ENCODE data around the gene ACTR2.

ACTR2 gene

GRCh38 chr2:65240657-65241056 lies 13.0 kb downstream of the ACTR2 start:
- TF ChIP-seq TEAD4 (IDR thresholded peaks at IDR 0.05) (no peak), EP300 (IDR thresholded peaks at IDR 0.05; ENCODE audit: borderline replicate concordance) (no peak), FOXM1 (IDR thresholded peaks at IDR 0.05; ENCODE audit: borderline replicate concordance, low read depth) (no peak), ZBTB7A (IDR thresholded peaks at IDR 0.05; ENCODE audit: low read depth) (no peak), TCF12 (IDR thresholded peaks at IDR 0.05; ENCODE audit: low read depth) (no peak), RAD21 (IDR thresholded peaks at IDR 0.05; ENCODE audit: low read depth) (no peak), REST (IDR thresholded peaks at IDR 0.05; ENCODE audit: low read depth) (no peak), YY1 (IDR thresholded peaks at IDR 0.05; ENCODE audit: low read depth) (no peak), EGR1 (IDR thresholded peaks at IDR 0.05) (no peak), TAF1 (IDR thresholded peaks at IDR 0.05; ENCODE audit: low read depth) (no peak), USF1 (IDR thresholded peaks at IDR 0.05) (no peak)
- TF ChIP-seq, protein P1, sequence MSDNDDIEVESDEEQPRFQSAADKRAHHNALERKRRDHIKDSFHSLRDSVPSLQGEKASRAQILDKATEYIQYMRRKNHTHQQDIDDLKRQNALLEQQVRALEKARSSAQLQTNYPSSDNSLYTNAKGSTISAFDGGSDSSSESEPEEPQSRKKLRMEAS (IDR thresholded peaks at IDR 0.05) = no peak

GRCh38 chr2:65252640-65253039 lies 25.0 kb downstream of the ACTR2 start:
- TF ChIP-seq REST (IDR thresholded peaks at IDR 0.05; ENCODE audit: low read depth) (no peak), EGR1 (IDR thresholded peaks at IDR 0.05) (no peak), CREB1 (IDR thresholded peaks at IDR 0.05; ENCODE audit: low read depth) (no peak), TEAD4 (IDR thresholded peaks at IDR 0.05) (no peak), RAD21 (IDR thresholded peaks at IDR 0.05; ENCODE audit: low read depth) (no peak), FOXM1 (IDR thresholded peaks at IDR 0.05; ENCODE audit: borderline replicate concordance, low read depth) (no peak)

DNA sequence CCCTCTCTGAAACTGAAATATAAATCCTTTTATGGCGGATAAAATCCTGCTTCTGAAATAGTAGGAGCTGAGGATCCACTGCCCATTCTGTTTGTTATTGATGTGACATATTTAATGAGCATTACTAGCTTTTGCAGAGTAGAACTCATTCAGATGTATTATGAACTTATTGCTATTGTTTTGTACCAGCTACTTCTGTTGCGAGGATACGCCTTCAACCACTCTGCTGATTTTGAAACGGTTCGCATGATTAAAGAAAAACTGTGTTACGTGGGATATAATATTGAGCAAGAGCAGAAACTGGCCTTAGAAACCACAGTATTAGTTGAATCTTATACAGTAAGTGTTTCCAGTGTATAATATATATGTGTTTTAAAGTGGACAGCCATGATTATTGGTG lies 27.7 kb downstream of the ACTR2 start:
- TF ChIP-seq TAF1 (IDR thresholded peaks at IDR 0.05; ENCODE audit: low read depth) (no peak), ZBTB7A (IDR thresholded peaks at IDR 0.05; ENCODE audit: low read depth) (no peak), FOXM1 (IDR thresholded peaks at IDR 0.05; ENCODE audit: borderline replicate concordance, low read depth) (no peak), TEAD4 (IDR thresholded peaks at IDR 0.05) (no peak), YY1 (IDR thresholded peaks at IDR 0.05; ENCODE audit: low read depth) (no peak), CREB1 (IDR thresholded peaks at IDR 0.05; ENCODE audit: low read depth) (no peak), EP300 (IDR thresholded peaks at IDR 0.05; ENCODE audit: borderline replicate concordance) (no peak), NFIC (IDR thresholded peaks at IDR 0.05) (no peak), CEBPB (IDR thresholded peaks at IDR 0.05) (no peak), USF1 (IDR thresholded peaks at IDR 0.05) (no peak), EGR1 (IDR thresholded peaks at IDR 0.05) (no peak), REST (IDR thresholded peaks at IDR 0.05; ENCODE audit: low read depth) (no peak), RAD21 (IDR thresholded peaks at IDR 0.05; ENCODE audit: low read depth) (no peak), TCF12 (IDR thresholded peaks at IDR 0.05; ENCODE audit: low read depth) (no peak)
- TF ChIP-seq, protein P1 (IDR thresholded peaks at IDR 0.05) = no peak

DNA sequence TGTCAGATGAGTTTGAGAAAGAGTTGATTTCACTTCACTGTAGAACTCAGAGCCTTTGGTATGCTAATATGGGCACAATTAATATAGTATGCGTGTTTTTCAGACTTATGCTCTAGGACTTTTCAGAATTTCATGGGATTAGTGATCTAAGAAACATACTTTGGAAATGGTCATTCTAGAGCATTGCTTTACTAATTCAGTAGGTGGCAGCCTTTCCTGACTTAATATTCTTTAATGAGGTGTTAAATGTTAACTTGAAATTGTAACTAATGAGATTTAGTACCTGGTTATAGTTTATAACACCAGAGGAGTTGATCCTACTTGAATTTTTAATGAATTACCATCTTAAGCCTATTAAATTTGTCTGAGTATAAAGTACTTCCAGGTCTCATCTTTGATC lies 28.4 kb downstream of the ACTR2 start:
- TF ChIP-seq RAD21 (IDR thresholded peaks at IDR 0.05; ENCODE audit: low read depth) = peak; percentile 11; the same call in 1 of the 2 replicates
- no peak for TF ChIP-seq CEBPB (IDR thresholded peaks at IDR 0.05)

GRCh38 chr2:65261676-65262075 lies 34.0 kb downstream of the ACTR2 start:
- TF ChIP-seq, protein P1 (IDR thresholded peaks at IDR 0.05) = no peak
- TF ChIP-seq CREB1 (IDR thresholded peaks at IDR 0.05; ENCODE audit: low read depth) (no peak), RAD21 (IDR thresholded peaks at IDR 0.05; ENCODE audit: low read depth) (no peak), NFIC (IDR thresholded peaks at IDR 0.05) (no peak), ZBTB7A (IDR thresholded peaks at IDR 0.05; ENCODE audit: low read depth) (no peak)
